Lower leg skin (tissue), 4 donors: ENCODE data around the gene NIPAL3. TPM values are rescaled to one million over a fixed set of nuclear protein-coding genes. Genes with fewer than 3 reads are reported as not detected.

Source experiments
- DNase-seq, 2 donors: peaks; one replicate each; pipeline ENCODE4 v3.0.0-alpha.2; 2019; ENCODE audit warnings: low spot score in 2 of 2
- H3K4me3 ChIP-seq: fragments of 200-600 bp; sonication (generic); 2 replicates; pipeline ENCODE4 v1.5.1; 2017; ENCODE audit warnings: mild to moderate bottlenecking, low read depth; ENCODE audit not compliant: poor library complexity, severe bottlenecking
- CTCF ChIP-seq, 3 donors: fragments of 450-650 bp; IDR thresholded peaks; one replicate each; pipeline ENCODE4 v1.5.1; 2016; ENCODE audit warnings: antibody characterized with exemption in 3 of 3, mild to moderate bottlenecking in 3 of 3, moderate library complexity in 2 of 3
- POLR2A ChIP-seq, 2 donors: fragments of 450-650 bp; IDR thresholded peaks; one replicate each; pipeline ENCODE4 v1.6.1; 2016 to 2017; ENCODE audit warnings: antibody characterized with exemption in 2 of 2, mild to moderate bottlenecking in 1 of 2, moderate library complexity in 1 of 2
- WGBS, 2 donors: methylation state at CpG; one replicate each; pipeline ENCODE4 v1.1.5; 2018; 5-methylcytosine and 5-hydroxymethylcytosine counted together
- intact Hi-C: fragments of 100-400 bp; cut with DNase I; formaldehyde crosslinking; loops from one replicate; pipeline ENCODE4 v1.15.0; 2023; ENCODE audit warnings: low total_unique reads
- total RNA-seq, 4 donors: library from RNA; depleted of rRNA; stranded (reverse); fragments of >200 nt; gene quantifications; one replicate each; pipeline ENCODE4 v1.1.0, GENCODE V29; 2016

The NIPAL3 gene
- total RNA-seq, 4 donors from 2014 or later, result 37.3 to 67.1 (median 57.5) TPM

- intact Hi-C loops, result no loop called here
- 70 to 81% methylated on average over 1 of the region's 1 CpG for WGBS, 2 donors
- TF ChIP-seq CTCF (IDR thresholded peaks at IDR 0.05) (no peak), POLR2A (IDR thresholded peaks at IDR 0.05) (no peak)
- H3K4me3 ChIP-seq, result no peak overlapping the region
- peak in 1 of 2 donors; percentile 56 for DNase-seq
These were observed 27.9 kb upstream of the NIPAL3 start for GRCh38 chr1:24387636-24388175.

- TF ChIP-seq CTCF (IDR thresholded peaks at IDR 0.05) (no peak), POLR2A (IDR thresholded peaks at IDR 0.05) (no peak)
- 74 to 78% methylated on average over 8 of the region's 8 CpGs for WGBS, 2 donors
- intact Hi-C loops, result no loop called here
- DNase-seq, result peak in 1 of 2 donors; percentile 81
- H3K4me3 ChIP-seq, result no peak overlapping the region
These were observed 27.2 kb upstream of the NIPAL3 start for GRCh38 chr1:24388331-24388885.

- no peak overlapping the region for H3K4me3 ChIP-seq
- 81 to 88% methylated on average over 4 of the region's 4 CpGs for WGBS, 2 donors
- TF ChIP-seq POLR2A (IDR thresholded peaks at IDR 0.05) (no peak), CTCF (IDR thresholded peaks at IDR 0.05) (no peak)
- intact Hi-C loops, result no loop called here
- DNase-seq, result peak in 1 of 2 donors; percentile 61
These were observed 26.3 kb upstream of the NIPAL3 start for GRCh38 chr1:24389231-24389678.

GRCh38 chr1:24390924-24391782 is 24.4 kb upstream of the NIPAL3 start:
- TF ChIP-seq POLR2A (IDR thresholded peaks at IDR 0.05) (no peak), CTCF (IDR thresholded peaks at IDR 0.05) (peak in 1 of 3 donors; percentile 96)
- intact Hi-C loops, result loop anchor here (2.0 to 10.0 kb wide), 2 partner anchors 190 to 444 kb away; no protein-coding TSS in a partner anchor
- 10 to 14% methylated on average over 12 of the region's 12 CpGs for WGBS, 2 donors
- DNase-seq, result peak; percentile 80 to 95
- no peak overlapping the region for H3K4me3 ChIP-seq

GRCh38 chr1:24391882-24392603 is 23.6 kb upstream of the NIPAL3 start:
- WGBS, 2 donors, result 23 to 29% methylated on average over 11 of the region's 11 CpGs
- TF ChIP-seq CTCF (IDR thresholded peaks at IDR 0.05) (peak in 1 of 3 donors; percentile 49), POLR2A (IDR thresholded peaks at IDR 0.05) (no peak)
- peak in 1 of 2 donors; percentile 94 for DNase-seq
- intact Hi-C loops, result loop anchor here (2.0 to 10.0 kb wide), 2 partner anchors 191 to 443 kb away; no protein-coding TSS in a partner anchor
- no peak overlapping the region for H3K4me3 ChIP-seq
